GM23338 (cell line): ENCODE results near the gene MC2R. TPM values are rescaled to one million over a fixed set of nuclear protein-coding genes. Genes with fewer than 3 reads are reported as not detected.

Source experiments
- ATAC-seq: fragments of 200-7000 bp; cut with Tn5 transposase; 3 replicates; pipeline ENCODE4 v1.9.1; 2020
- DNase-seq: peaks from one replicate; pipeline ENCODE4 v3.0.0-alpha.2; 2015; ENCODE audit warnings: low spot score
- H2AFZ ChIP-seq: fragments of 200-600 bp; sonication (generic); 2 replicates; pipeline ENCODE4 v1.8.0; 2016; ENCODE audit warnings: antibody characterized with exemption, mild to moderate bottlenecking, moderate library complexity
- H3F3A ChIP-seq: fragments of 200-600 bp; sonication (generic); replicated peaks from 2 replicates; pipeline ENCODE4 v1.8.0; 2017; ENCODE audit warnings: antibody characterized with exemption, mixed run types, low read depth
- H3K27ac ChIP-seq: fragments of 200-600 bp; sonication (generic); 2 replicates; pipeline ENCODE4 v1.6.1; 2016; ENCODE audit warnings: low read depth
- H3K27me3 ChIP-seq: fragments of 200-600 bp; sonication (generic); 2 replicates; pipeline ENCODE4 v1.8.0; 2016; ENCODE audit warnings: mild to moderate bottlenecking, mixed run types, moderate library complexity; ENCODE audit not compliant: insufficient read depth
- H3K36me3 ChIP-seq: fragments of 200-600 bp; sonication (generic); 2 replicates; pipeline ENCODE4 v1.8.0; 2016; ENCODE audit warnings: mild to moderate bottlenecking; ENCODE audit not compliant: insufficient read depth
- H3K4me1 ChIP-seq: fragments of 200-600 bp; sonication (generic); 2 replicates; pipeline ENCODE4 v1.8.0; 2016; ENCODE audit warnings: mild to moderate bottlenecking, moderate library complexity; ENCODE audit not compliant: insufficient read depth
- H3K4me2 ChIP-seq: fragments of 200-600 bp; sonication (generic); 2 replicates; pipeline ENCODE4 v1.7.1; 2017; ENCODE audit warnings: mixed run types
- H3K4me3 ChIP-seq: fragments of 200-600 bp; sonication (generic); 2 replicates; pipeline ENCODE4 v1.6.1; 2016; ENCODE audit warnings: mixed run types
- H3K79me2 ChIP-seq: fragments of 200-600 bp; sonication (generic); replicated peaks from 2 replicates; pipeline ENCODE4 v1.8.0; 2017; ENCODE audit warnings: mild to moderate bottlenecking; ENCODE audit not compliant: insufficient read depth
- H3K9me2 ChIP-seq: fragments of 200-600 bp; sonication (generic); 2 replicates; pipeline ENCODE4 v1.8.0; 2017; ENCODE audit not compliant: insufficient read depth
- H4K20me1 ChIP-seq: fragments of 200-600 bp; sonication (generic); replicated peaks from 2 replicates; pipeline ENCODE4 v1.8.0; 2017; ENCODE audit warnings: mild to moderate bottlenecking; ENCODE audit not compliant: insufficient read depth
- H3K27ac Mint-ChIP-seq: 2 replicates; pipeline ENCODE4 v1.8.0; 2020; ENCODE audit warnings: inconsistent platforms, mild to moderate bottlenecking, moderate library complexity, mixed read lengths
- H3K27me3 Mint-ChIP-seq: 3 replicates; pipeline ENCODE4 v1.8.0; 2022; ENCODE audit warnings: low read depth, mild to moderate bottlenecking, moderate library complexity, mixed read lengths, inconsistent platforms; ENCODE audit not compliant: insufficient read depth, poor library complexity
- H3K36me3 Mint-ChIP-seq: 3 replicates; pipeline ENCODE4 v1.8.0; 2021; ENCODE audit warnings: low read depth, mild to moderate bottlenecking, inconsistent platforms, moderate library complexity, mixed read lengths
- H3K4me1 Mint-ChIP-seq: 3 replicates; pipeline ENCODE4 v1.8.0; 2020; ENCODE audit warnings: mild to moderate bottlenecking, inconsistent platforms, mixed read lengths
- H3K4me3 Mint-ChIP-seq: 3 replicates; pipeline ENCODE4 v1.8.0; 2021; ENCODE audit warnings: moderate library complexity, mild to moderate bottlenecking, inconsistent platforms, mixed read lengths
- H3K9me3 Mint-ChIP-seq: 3 replicates; pipeline ENCODE4 v1.8.0; 2020; ENCODE audit warnings: moderate library complexity, mild to moderate bottlenecking, inconsistent platforms, mixed read lengths
- EZH2phosphoT487 ChIP-seq: fragments of 200-600 bp; sonication (generic); IDR thresholded peaks from one replicate; pipeline ENCODE4 v1.8.1; 2018; ENCODE audit warnings: antibody characterized with exemption; ENCODE audit not compliant: unreplicated experiment
- JUNB ChIP-seq: IDR thresholded peaks from one replicate; pipeline ENCODE4 v1.6.1; 2016; ENCODE audit warnings: antibody characterized with exemption; ENCODE audit not compliant: unreplicated experiment
- polyA plus RNA-seq: library from polyadenylated mRNA; unstranded; fragments of >200 nt; fragmentation: Nextera tagmentation; extraction: Ambion mirVana; gene quantifications from 2 replicates; pipeline ENCODE4 v1.2.1, GENCODE V29; 2016
- total RNA-seq: library from RNA; depleted of rRNA; stranded (reverse); fragments of >200 nt; shearing (Covaris generic); gene quantifications from 2 replicates; pipeline ENCODE4 v1.2.3, GENCODE V29; 2014
- TF ChIP-seq, protein P1 (sequence below): fragments of 250-450 bp; sonication (Bioruptor Pico); IDR thresholded peaks from 2 replicates; pipeline ENCODE4 v1.5.0; 2020; ENCODE audit warnings: mild to moderate bottlenecking, moderate library complexity

Gene MC2R
- total and polyA plus RNA-seq, 2 experiments from 2014 or later = not detected

DNA sequence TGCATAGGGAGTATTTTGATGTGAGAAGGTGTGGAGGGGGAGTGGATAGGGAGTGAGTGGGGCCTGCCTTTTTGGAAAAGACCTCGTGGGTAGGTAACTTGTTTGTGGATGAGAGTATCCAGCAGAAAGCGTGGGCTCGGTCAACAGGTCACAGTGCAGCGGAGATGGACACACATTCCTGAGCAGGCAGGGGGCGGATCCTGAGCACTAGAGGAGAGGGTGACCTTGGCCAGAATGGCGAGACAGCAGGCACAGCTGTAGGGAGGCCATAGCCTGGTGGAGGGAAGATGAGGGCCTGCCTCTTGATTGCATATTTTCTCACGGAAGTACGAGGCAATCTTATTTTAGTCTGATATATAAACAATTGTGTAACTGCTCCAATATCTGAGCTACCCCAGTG, 3.6 kb upstream of the MC2R start:
- Histone ChIP-seq H3K27ac (no peak overlapping the region), H3F3A (no peaks in the 10 kb centered on the region), H2AFZ (no peak overlapping the region), H3K79me2 (no peaks in the 10 kb centered on the region), H3K27me3 (no peaks in the 10 kb centered on the region), H4K20me1 (no peaks in the 10 kb centered on the region), H3K4me3 (no peak overlapping the region), H3K4me2 (no peak overlapping the region), H3K4me1 (no peaks in the 10 kb centered on the region), H3K36me3 (no peaks in the 10 kb centered on the region), H3K9me2 (no peaks in the 10 kb centered on the region; the same call in 1 of the 2 replicates)
- no peak for ATAC-seq
- H3K36me3 Mint-ChIP-seq = no peaks in the 10 kb centered on the region
- H3K27me3 Mint-ChIP-seq = no peaks in the 10 kb centered on the region
- no peak for DNase-seq
- TF ChIP-seq JUNB = no peak
- TF ChIP-seq, protein P1, sequence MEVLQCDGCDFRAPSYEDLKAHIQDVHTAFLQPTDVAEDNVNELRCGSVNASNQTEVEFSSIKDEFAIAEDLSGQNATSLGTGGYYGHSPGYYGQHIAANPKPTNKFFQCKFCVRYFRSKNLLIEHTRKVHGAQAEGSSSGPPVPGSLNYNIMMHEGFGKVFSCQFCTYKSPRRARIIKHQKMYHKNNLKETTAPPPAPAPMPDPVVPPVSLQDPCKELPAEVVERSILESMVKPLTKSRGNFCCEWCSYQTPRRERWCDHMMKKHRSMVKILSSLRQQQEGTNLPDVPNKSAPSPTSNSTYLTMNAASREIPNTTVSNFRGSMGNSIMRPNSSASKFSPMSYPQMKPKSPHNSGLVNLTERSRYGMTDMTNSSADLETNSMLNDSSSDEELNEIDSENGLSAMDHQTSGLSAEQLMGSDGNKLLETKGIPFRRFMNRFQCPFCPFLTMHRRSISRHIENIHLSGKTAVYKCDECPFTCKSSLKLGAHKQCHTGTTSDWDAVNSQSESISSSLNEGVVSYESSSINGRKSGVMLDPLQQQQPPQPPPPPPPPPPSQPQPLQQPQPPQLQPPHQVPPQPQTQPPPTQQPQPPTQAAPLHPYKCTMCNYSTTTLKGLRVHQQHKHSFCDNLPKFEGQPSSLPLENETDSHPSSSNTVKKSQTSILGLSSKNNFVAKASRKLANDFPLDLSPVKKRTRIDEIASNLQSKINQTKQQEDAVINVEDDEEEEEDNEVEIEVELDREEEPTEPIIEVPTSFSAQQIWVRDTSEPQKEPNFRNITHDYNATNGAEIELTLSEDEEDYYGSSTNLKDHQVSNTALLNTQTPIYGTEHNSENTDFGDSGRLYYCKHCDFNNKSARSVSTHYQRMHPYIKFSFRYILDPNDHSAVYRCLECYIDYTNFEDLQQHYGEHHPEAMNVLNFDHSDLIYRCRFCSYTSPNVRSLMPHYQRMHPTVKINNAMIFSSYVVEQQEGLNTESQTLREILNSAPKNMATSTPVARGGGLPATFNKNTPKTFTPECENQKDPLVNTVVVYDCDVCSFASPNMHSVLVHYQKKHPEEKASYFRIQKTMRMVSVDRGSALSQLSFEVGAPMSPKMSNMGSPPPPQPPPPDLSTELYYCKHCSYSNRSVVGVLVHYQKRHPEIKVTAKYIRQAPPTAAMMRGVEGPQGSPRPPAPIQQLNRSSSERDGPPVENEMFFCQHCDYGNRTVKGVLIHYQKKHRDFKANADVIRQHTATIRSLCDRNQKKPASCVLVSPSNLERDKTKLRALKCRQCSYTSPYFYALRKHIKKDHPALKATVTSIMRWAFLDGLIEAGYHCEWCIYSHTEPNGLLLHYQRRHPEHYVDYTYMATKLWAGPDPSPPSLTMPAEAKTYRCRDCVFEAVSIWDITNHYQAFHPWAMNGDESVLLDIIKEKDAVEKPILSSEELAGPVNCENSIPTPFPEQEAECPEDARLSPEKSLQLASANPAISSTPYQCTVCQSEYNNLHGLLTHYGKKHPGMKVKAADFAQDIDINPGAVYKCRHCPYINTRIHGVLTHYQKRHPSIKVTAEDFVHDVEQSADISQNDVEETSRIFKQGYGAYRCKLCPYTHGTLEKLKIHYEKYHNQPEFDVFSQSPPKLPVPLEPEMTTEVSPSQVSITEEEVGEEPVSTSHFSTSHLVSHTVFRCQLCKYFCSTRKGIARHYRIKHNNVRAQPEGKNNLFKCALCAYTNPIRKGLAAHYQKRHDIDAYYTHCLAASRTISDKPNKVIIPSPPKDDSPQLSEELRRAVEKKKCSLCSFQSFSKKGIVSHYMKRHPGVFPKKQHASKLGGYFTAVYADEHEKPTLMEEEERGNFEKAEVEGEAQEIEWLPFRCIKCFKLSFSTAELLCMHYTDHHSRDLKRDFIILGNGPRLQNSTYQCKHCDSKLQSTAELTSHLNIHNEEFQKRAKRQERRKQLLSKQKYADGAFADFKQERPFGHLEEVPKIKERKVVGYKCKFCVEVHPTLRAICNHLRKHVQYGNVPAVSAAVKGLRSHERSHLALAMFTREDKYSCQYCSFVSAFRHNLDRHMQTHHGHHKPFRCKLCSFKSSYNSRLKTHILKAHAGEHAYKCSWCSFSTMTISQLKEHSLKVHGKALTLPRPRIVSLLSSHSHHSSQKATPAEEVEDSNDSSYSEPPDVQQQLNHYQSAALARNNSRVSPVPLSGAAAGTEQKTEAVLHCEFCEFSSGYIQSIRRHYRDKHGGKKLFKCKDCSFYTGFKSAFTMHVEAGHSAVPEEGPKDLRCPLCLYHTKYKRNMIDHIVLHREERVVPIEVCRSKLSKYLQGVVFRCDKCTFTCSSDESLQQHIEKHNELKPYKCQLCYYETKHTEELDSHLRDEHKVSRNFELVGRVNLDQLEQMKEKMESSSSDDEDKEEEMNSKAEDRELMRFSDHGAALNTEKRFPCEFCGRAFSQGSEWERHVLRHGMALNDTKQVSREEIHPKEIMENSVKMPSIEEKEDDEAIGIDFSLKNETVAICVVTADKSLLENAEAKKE (CRISPR knock-in tag) = no peak
- H3K27ac Mint-ChIP-seq = no peak overlapping the region
- no peak overlapping the region for H3K4me3 Mint-ChIP-seq
- H3K9me3 Mint-ChIP-seq = no peaks in the 10 kb centered on the region; the same call in 2 of the 3 replicates
- no peaks in the 10 kb centered on the region for H3K4me1 Mint-ChIP-seq

DNA sequence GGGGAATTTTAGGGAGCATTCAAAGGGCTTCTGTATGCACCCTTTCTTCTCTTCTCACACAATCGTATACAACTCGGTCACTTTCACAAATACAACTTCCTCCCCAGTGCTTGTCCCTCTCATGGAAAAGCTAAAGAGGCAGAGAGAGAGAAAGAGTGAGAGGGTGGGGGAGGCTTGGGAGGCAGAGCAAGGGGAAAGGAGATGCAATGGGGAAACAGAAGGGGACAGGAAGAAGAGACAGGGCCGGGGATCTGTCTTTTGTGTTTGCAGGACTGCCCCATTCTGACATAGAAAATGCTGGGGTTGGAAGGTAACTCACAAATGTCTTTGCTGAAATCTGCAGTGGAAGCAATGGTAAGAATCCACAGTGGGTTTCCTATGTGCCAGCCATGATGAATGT, 2.1 kb upstream of the MC2R start:
- Histone ChIP-seq H3K27ac (no peak overlapping the region), H3K4me1 (no peaks in the 10 kb centered on the region), H3K36me3 (no peaks in the 10 kb centered on the region), H3K27me3 (no peaks in the 10 kb centered on the region), H3K4me2 (no peak overlapping the region), H3K9me2 (no peaks in the 10 kb centered on the region; the same call in 1 of the 2 replicates), H3K4me3 (no peak overlapping the region), H3F3A (no peaks in the 10 kb centered on the region), H4K20me1 (no peaks in the 10 kb centered on the region), H2AFZ (0 out of 2 replicates have a peak overlapping the region, but pooled peaks have one; percentile 66), H3K79me2 (no peaks in the 10 kb centered on the region)
- Mint-ChIP-seq H3K4me3 (no peak overlapping the region), H3K27ac (no peak overlapping the region), H3K36me3 (no peaks in the 10 kb centered on the region), H3K4me1 (no peaks in the 10 kb centered on the region; the same call in 2 of the 3 replicates), H3K27me3 (peaks cover 2% of the 10 kb centered on the region), H3K9me3 (no peaks in the 10 kb centered on the region; the same call in 2 of the 3 replicates)
- TF ChIP-seq EZH2phosphoT487 = no peak
- no peak for DNase-seq
- no peak for ATAC-seq
